Measurements from ENCODE around the gene TMEM52. TPM values are rescaled to one million over a fixed set of nuclear protein-coding genes. Genes with fewer than 3 reads are reported as not detected.

Gene TMEM52
- total RNA-seq, 4 donors from 2014 or later, result 1.0 TPM; not detected in 3

GRCh38 chr1:1901641-1902294 lies 17.3 kb downstream of the TMEM52 start:
- no peaks in the 10 kb centered on the region for H3K36me3 ChIP-seq
- H3K27ac ChIP-seq, result no peak overlapping the region
- TF ChIP-seq CTCF (IDR thresholded peaks at IDR 0.05), result no peak
- no peak for TF ChIP-seq EP300 (IDR thresholded peaks at IDR 0.05)
- no peak for TF ChIP-seq POLR2A (IDR thresholded peaks at IDR 0.05)
- no peaks in the 10 kb centered on the region for H3K9me3 ChIP-seq
- no peak overlapping the region for H3K4me3 ChIP-seq
- WGBS, 2 donors, result 72 to 87% methylated on average over 8 to 10 of the region's 13 CpGs
- H3K4me1 ChIP-seq, result peaks cover 0 to 11% (median 2%) of the 10 kb centered on the region in 4 donors
- DNase-seq (ENCODE audit: low spot score in 2 of 2), result no peak
- peaks cover 0 to 4% of the 10 kb centered on the region in 2 donors for H3K27me3 ChIP-seq

- H3K4me1 ChIP-seq, result peaks cover 0 to 4% (median 1%) of the 10 kb centered on the region in 4 donors
- no peak overlapping the region for H3K4me3 ChIP-seq
- DNase-seq (ENCODE audit: low spot score in 2 of 2), result no peak
- TF ChIP-seq POLR2A (IDR thresholded peaks at IDR 0.05) (no peak), EP300 (IDR thresholded peaks at IDR 0.05) (no peak), CTCF (IDR thresholded peaks at IDR 0.05) (no peak)
- H3K27me3 ChIP-seq, result peaks cover 0 to 8% of the 10 kb centered on the region in 2 donors
- no peaks in the 10 kb centered on the region for H3K9me3 ChIP-seq
- no peaks in the 10 kb centered on the region for H3K36me3 ChIP-seq
- no peak overlapping the region for H3K27ac ChIP-seq
- 80 to 81% methylated on average over 8 to 10 of the region's 14 CpGs for WGBS, 2 donors
Observed at GRCh38 chr1:1900883-1901640, 18.0 kb downstream of the TMEM52 start.

- peaks cover 0 to 19% of the 10 kb centered on the region in 2 donors for H3K27me3 ChIP-seq
- no peaks in the 10 kb centered on the region for H3K36me3 ChIP-seq
- no peak for TF ChIP-seq POLR2A (IDR thresholded peaks at IDR 0.05)
- no peak for TF ChIP-seq CTCF (IDR thresholded peaks at IDR 0.05)
- no peak for TF ChIP-seq EP300 (IDR thresholded peaks at IDR 0.05)
- H3K4me1 ChIP-seq, result peaks cover 0 to 6% (median 5%) of the 10 kb centered on the region in 4 donors
- DNase-seq (ENCODE audit: low spot score in 2 of 2), result no peak
- no peak overlapping the region for H3K27ac ChIP-seq
- no peak overlapping the region for H3K4me3 ChIP-seq
- 78 to 84% methylated on average over 9 of the region's 9 CpGs for WGBS, 2 donors
- no peaks in the 10 kb centered on the region for H3K9me3 ChIP-seq
Observed at GRCh38 chr1:1899967-1900327, 19.1 kb downstream of the TMEM52 start.

GRCh38 chr1:1899266-1899966 lies 19.7 kb downstream of the TMEM52 start:
- H3K9me3 ChIP-seq, result no peaks in the 10 kb centered on the region
- 34 to 59% methylated on average over 13 of the region's 16 CpGs for WGBS, 2 donors
- peaks cover 0 to 22% of the 10 kb centered on the region in 2 donors for H3K27me3 ChIP-seq
- peaks cover 0 to 12% (median 11%) of the 10 kb centered on the region in 4 donors for H3K4me1 ChIP-seq
- H3K4me3 ChIP-seq, result no peak overlapping the region
- TF ChIP-seq CTCF (IDR thresholded peaks at IDR 0.05), result no peak
- no peak for TF ChIP-seq EP300 (IDR thresholded peaks at IDR 0.05)
- TF ChIP-seq POLR2A (IDR thresholded peaks at IDR 0.05), result no peak
- H3K27ac ChIP-seq, result no peak overlapping the region
- DNase-seq (ENCODE audit: low spot score in 2 of 2), result no peak
- H3K36me3 ChIP-seq, result no peaks in the 10 kb centered on the region
